ENCODE measurements around the gene KIAA0825.
"Not testable (repeated sequence)": the region's sequence is repeated elsewhere in the genome, so short reads cannot be mapped to it uniquely, and the experiment has no call there.

The KIAA0825 gene

DNA sequence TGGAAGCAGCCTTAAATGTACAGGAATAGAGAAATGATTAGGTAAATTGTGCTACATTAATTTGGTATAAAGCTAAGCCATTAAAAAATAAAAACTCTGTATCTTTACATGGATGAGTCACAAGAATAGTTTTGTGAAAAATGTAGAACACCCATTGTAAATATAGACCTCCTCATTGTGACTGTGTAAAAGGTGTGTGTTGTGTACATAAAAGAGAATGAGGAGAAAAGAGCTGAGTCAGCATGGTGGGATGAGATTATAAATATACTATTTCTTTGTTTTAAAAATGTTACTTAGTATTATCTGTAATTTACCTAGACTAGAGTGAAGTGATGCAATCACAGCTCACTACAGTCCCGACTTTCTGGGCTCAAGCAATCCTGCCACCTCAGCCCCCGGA lies 250.5 kb downstream of the KIAA0825 start:
- no peak for DNase-seq

DNA sequence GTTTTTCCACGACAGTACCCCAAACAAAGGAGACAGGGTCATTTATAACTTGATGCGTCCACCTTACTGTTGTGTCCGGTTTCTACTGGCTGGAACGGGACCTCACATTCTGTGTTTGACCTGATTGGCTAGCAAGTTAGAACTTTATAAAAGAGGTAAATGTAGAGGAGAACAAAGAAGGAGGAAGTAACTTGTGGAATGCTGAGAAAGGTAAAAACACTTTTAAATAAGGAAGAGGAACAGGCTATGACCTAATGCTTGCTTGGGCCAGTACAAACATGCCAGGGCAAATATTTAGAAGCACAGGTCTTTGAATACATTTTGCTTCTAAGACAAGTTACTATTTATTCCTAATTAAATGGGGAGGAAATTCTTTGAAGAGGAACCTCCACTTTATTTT lies 251.6 kb downstream of the KIAA0825 start:
- no peak for DNase-seq

DNA sequence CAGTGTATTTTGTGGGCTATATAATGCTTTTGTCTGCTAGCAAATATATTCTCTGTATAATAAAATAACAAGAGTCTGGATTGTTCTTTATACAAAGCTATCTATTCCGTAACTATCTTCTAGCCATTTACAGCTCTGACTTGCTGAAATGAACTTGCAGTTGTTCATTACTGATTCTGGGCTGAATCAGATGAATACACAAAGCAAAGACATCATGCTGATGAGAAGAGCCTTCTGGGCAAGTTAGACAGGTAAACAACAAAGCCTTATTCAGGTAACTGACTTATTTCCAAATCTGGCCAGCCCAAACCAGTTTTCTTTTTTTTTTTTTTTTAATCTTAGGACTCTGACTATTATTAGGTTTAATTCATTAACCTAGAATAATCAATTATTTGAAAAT lies 255.5 kb downstream of the KIAA0825 start:
- DNase-seq: no peak

DNA sequence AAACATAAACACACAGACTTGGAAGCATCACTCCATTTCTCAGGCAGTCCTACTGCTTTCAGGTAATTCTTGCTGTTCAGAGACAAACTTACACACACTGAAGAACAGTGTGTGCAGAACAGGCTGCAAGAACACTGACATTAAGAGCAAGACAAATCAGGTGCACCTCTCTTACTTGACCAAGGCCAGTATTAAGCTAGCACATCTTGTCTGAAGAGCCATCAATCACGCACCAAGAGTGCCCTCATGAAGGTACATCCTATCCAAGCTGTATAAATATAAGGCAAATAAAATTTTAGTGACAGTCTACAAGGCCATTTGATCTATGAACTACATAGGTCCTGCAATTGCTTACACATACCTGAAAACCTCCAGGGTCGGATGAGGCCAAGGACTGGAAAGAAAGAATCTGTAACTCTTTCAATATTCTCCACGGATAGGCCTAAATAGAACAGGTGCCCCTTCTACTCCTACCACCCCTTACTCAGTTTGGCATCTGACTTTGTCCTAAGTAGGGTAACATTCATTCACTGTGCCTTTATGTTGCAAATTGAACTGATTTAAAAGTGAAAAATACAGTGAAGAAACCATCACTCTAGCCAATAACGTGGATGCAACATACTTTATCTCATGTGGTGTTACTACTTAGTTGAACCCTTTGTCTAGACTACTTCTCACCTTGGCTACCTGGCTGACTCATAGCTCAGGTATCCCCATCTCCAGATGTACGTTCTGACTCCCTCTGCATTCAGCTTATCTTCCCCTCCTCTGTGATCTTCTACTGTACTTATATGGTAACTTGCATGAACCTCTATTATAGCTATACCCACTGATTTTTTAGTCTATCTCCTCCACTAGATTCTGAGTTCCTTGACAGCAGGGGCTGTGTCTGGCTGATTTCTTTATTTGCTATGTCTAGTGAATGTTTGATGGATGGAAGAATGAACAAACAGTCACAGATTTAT lies 256.3 kb downstream of the KIAA0825 start:
- DNase-seq: no peak

DNA sequence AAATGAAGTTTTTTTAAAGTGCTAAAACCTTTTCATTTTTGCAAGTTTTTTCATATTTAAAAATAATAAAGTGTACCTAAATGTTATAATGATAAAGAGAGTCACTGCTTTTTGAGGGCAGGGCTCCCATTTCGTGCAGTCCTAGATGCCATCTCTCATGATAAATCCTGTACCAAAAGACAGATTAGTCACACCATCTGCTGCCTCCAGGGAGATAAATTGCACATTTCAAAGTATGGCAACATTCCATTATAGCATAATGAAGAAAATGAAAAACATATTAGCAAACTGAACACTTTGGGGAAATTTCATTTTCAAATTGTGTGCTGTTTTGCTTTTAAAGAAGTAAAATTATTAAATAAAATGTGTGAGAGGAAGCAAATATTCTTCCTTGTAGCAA lies 257.2 kb downstream of the KIAA0825 start:
- no peak for DNase-seq

DNA sequence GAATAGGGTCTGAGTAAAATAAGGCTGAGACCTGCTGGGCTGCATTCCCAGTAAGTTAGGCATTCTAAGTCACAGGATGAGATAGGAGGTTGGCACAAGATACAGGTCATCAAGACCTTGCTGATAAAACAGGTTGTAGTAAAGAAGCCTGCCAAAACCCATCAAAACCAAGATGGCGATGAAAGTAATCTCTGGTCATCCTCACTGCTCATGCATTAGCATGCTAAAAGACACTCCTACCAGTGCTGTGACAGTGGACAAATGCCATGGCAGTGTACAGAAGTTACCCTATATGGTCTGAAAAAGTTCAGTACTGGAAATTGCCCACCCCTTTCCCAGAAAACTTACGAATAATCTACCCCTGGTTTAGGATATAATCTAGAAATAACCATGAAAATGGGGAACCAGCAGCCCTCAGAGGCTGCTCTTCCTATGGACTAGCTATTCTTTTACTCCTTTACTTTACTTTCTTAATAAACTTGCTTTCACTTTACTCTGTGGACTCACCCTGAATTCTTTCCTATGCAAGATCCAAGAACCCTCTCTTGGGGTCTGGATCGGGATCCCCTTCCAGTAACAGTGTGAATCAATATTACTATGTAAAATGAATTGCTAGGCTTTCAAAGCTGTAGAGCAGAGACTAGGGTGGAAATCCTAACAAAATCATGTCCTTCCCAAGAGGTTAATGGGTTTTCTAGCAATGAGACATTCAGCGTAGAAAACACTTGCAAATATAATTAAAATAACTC lies 257.8 kb downstream of the KIAA0825 start:
- no peak for DNase-seq

DNA sequence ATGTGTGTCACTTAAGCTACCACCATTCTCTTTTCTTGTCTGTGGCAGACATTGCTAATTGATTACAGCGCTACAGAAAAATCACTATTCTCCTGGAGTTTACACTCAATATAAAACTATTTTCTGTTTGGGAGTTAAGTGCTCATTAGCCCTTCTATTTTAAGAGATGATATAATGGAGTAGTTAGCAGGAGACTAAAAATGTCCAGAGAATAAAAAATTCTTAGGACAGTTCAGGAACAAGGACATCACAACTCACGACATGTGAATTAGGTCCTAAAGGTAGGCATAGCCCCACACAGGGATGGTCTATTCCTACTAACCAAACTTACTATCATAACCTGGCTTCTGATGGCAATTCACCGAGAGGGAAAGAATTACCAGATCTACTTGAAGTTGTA lies 258.5 kb downstream of the KIAA0825 start:
- no peak for DNase-seq

DNA sequence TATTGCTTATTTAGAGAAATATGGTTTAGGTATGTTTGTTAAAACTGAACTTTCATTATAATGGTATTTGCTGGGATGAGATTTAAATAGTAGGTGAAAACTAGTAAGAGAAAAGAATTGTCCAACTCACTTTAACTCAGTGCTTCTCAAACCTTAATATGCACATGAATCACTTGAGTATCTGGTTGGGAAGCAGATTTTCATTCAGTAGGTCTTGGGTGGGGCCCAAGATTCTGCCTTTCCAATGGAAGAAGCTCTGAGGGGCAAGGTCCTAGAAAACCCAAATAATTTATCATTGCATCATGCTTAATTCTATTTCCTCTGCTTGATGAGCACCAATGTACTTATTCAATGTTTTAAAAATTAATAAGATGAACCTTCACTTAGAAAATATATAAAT lies 262.6 kb downstream of the KIAA0825 start:
- no peak for DNase-seq

DNA sequence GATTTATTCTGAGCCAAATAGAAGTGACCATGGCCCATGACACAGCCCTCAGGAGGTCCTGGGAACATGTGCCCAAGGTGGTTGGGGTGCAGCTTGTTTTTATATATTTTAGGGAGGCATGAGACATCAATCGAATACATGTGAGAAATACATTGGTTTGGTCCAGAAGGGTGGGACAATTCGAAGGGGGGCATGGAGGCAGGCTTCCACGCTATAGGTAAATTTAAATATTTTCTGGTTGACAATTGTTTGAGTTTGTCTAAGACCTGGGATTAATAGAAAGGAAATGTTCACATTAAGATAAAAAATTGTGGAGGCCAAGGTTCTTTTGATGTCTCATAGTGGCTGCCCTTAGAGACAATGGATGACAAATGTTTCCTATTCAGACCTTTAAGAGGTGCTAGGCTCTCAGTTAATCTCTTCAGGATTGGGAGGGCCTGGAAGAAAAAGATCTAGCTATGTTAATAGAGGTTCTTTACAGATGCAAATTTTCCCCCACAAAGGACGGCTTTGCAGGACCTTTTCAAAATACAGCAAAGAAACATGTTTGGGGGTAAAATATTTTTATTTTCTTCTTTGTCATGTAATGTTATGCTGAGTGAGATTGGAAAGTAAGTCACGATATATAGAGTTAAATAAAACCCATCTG lies 263.4 kb downstream of the KIAA0825 start:
- DNase-seq: not testable (repeated sequence)

DNA sequence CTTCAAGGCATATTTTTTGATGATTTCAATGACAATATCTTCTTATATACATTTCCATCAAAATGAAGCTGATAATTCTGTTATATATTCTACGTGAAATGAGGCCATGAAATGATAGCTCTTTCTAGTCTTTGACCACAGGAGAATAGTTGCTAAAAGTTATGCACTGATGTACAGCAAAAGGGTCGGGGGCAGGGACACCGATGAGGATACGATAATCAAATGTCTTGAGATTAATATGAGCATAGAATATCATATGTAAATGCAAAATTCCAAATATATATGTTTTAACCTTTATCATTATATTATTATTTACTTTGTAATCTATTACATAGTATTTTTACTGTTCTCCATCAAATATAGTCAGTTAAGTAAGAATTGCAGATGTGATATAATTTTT lies 264.8 kb downstream of the KIAA0825 start:
- no peak for DNase-seq

DNA sequence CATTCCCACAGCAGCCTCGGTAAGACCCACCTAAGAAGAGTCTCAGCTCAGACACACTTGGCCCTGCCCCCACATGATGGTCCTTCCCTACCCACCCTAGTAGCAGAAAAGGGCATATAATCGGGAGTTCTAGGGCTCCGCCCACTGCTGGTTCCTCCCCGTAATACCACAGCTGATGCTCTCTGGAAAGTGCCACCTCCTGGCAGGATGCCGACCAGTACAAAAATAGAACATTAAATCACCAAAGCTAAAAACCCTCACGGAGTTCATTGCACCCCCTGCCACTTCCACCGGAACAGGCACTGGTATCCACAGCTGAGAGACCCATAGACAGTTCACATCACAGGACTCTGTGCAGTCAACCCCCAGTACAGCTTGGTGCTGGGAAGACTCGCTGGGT lies 271.3 kb downstream of the KIAA0825 start:
- no peak for DNase-seq

DNA sequence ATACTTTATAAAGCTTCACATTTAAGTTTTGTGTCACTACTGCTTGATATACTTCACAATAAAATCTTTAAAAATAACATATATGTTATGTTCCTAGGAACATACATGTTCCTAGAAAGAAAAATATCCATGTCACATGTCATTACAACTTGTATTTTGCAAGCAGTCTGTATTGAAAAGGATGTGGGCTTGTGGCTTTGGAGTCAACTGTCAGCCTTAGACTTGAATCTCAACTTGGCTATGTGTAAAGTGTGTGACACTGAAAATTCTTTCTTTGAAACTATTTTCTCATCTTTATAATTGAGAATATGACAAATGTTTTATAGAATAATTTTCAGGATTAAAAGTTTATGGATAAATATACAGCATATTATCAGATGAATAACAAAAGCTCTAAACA lies 273.1 kb downstream of the KIAA0825 start:
- no peak for DNase-seq

DNA sequence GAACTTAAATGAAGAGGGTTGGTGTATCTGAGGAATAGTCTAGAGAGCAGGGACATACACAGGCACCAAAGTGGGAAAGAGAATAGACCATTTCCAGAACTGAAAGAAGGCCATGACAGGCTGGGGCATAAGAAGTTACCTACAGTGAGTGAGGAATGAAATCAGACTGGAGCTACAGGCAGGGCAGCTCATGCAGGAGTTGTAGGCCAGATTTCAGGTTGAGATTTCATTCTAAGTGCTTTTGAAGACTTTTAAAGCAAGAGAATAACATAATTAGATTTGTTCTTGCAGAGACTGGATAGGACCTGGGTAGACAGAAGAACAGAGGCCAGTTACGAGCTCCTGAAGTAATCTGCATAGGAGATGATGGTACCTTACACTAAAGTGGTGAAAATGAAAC lies 280.8 kb downstream of the KIAA0825 start:
- no peak for DNase-seq

DNA sequence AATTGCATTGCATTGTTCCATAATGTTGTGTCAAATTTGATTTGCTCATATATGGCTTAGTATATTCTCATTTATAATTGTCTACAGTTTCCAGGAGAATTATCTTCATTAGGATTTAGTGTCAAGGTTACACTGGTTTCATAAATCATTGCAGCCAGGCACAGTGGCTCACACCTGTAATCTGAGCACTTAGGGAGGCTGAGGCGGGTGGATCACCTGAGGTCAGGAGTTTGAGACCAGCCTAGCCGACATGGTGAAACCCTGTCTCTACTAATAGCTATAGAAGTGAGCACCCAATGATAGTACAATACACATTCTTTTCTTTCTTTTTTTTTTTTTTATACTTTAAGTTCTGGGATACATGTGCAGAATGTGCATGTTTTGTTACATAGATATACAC lies 282.5 kb downstream of the KIAA0825 start:
- DNase-seq: no peak

DNA sequence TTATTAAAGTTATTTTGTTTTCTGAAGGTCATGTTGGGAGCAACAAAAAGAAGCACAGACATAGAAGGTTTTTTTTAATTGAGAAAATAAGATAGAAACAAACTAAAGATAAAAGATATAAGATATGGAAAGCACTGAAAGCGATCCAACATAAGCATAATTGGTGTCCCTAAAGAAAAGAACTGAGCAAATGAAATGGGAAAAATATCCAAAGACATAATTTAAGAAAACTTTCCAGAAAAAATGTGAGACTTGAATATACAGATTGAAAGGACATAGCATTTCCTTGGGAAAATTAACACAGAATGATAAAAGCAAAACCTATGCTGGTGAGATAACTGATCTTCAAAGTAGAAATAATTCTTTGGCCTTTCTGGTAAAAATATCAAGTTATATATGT lies 289.3 kb downstream of the KIAA0825 start:
- no peak for DNase-seq

DNA sequence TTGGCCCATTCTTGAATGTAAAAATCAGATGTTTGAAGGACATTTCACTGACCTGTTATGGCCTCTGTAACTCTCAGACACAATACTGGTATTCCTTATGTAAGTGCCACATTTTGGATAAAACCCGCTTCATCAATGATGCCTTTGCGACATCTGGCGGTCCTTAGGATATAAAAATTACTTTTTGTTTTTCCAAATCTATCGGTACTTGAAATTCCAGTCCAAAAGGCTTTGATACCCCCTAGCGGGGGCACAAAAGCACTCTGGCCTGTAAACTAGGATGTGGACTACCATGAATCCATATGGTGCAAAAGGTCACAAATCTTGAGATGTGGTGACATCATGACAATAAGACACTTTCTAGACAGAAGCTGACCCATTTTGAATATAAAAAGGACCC lies 291.8 kb downstream of the KIAA0825 start:
- DNase-seq: no peak

DNA sequence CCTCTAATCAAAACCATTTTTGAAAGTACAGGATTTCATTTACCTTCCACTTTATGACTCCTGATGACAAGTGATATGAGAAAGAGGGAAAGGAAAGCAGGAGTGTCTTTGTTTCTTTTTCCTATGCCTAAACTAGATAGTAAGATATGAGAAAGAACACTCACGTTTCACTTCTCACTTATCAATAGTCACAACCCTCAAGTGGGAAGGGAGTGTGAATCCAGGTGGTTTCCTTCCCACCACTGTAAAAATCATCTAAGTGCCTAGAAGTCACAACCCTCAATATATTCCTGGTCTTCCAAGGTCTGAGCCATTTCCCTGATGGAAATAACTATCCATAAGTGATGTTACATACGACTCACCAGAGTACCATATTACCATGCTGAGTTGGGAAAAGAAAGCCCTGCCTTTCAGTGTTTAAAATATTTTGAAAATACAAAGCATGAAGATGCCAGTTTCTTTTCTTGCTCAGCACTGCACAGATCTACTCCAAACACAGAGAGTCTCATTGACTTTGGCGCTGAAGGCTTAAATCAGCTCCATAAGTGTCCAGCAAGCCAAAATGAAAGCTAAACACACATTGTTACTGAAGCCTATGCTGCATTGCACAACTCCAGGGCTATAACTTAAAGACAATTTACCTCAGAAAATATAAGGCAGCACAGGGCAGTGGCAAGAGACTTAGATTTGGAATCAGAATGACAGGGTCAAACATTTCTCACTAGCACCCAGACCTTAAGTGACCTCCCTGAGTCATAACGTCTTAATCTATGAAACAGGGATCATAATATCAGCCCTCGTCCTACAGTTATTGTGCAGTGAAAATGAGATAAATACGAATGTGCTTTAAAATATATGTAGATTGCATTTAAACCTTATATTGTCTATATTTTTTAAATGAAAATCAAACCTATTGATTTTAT lies 301.2 kb downstream of the KIAA0825 start:
- DNase-seq: no peak

DNA sequence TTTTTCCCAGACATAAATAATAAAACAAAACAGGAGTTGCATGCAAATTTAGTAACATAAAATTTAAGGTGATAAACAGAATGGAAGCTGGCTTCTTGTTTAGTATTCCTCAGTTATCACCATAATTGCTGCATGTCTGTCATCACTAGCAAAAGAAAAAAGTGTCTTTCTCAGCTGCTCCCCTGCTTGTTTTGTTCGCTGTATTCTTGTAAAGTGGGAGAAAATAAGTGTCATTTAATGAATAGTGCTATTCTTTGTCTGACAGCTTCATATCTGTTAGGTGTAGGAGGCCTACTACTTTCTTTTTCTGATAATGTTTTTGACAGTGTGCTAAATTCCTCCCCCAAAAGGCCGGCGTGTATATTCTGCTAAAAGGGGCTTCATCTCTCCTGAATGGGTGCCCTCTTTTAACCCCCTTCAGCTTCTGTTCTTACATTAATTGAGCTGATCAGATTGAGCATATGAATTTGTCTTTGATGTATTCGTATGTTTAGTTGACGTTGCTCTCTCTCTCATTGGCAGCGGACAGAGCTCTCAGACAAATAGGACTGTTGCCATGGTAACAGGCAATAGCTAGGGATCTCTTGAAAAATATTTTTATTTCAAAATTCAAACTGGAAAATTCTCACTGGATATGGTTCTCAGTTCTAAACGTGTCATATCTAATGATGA lies 303.8 kb downstream of the KIAA0825 start:
- DNase-seq: no peak

DNA sequence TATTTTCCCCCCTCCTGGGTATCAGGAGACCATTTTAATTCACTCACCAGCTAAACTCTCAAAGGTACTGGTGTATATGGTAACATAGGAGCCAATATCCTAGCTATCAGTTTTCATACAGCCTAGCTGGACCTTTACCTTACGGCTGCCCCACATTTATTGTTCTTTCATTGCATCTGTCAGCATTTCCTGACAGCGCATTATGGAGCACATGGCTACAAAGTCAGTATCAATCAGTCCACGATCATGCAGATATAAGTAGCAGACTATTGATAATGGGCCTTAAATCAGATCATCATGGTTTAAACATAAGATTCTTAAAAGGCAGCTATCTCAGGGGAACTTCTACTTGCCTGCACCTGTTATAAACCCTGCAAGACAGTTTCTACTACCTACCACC lies 304.7 kb downstream of the KIAA0825 start:
- no peak for DNase-seq

DNA sequence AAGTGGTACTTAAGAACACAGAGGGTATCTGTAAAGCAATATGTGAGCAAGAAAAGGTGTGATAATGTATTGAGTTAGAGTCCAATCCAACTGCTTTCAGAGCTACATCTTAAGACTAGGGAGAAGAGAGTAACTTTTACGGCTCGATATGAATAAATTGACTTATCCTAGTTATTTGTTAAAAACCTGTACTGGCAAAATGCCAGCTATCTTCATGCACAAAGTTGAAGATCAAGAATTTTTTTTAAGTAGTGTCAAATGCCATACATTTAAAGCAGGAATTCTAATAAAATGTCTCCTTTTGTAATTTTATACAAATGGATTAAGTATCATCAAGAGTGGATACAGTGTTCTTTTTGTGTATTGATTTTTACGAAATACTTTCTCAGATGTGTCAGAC lies 305.2 kb downstream of the KIAA0825 start:
- DNase-seq: no peak

DNA sequence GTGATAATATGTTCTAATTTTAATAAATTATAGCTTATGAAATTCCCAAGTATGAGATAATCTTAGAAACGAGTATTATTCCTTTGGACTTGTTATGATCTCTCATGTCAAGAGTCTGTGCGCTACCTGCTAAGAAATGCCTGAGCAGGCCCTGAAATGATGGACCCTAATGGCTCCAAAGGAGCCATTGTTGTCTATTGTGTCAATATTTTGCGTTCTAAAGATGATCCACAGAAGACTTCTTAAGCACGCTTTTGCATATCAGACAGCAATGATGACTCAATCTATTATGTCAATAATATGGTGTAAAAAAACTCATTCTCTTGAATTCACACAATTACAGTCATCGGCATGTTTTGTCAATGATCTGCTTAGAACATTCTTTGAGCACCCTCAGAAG lies 306.1 kb downstream of the KIAA0825 start:
- DNase-seq: no peak

DNA sequence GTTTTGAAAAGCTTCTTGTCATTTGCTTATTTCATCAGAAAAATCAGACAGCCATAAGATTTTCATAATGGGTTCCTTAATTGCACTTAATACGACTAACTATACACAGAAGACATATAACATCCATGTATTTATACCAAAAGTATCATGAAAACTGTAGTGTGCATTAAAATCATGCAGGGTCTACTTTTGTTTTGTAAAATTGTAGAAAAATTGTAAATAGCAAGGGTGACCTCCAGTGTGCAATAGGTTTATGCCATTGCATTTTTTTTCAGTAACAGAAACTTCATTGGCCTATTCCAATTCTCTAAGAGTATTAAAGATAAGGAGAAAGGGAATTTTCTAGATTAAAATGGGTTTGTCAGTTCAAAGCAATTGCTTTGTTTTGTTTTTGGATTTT lies 307.6 kb downstream of the KIAA0825 start:
- no peak for DNase-seq
